ENCODE measurements around the gene TMEM44.

Gene TMEM44

GRCh38 chr3:194570235-194570634, 63.0 kb downstream of the TMEM44 start:
- no peak overlapping the region for H3K27ac ChIP-seq (ENCODE audit: low read length)
- H2AFZ ChIP-seq (ENCODE audit: low read depth, low read length), result no peak overlapping the region
- peak overlapping the region; percentile 61 for H3K4me3 ChIP-seq (ENCODE audit: low read length)
- TF ChIP-seq EZH2phosphoT487 (IDR thresholded peaks at IDR 0.05; ENCODE audit: low read depth) (no peak), CTCF (IDR thresholded peaks at IDR 0.05; ENCODE audit: low read depth, low read length) (no peak)
- H4K20me1 ChIP-seq (ENCODE audit: insufficient read depth, low read length), result no peaks in the 10 kb centered on the region
- H3K79me2 ChIP-seq (ENCODE audit: low read length), result no peaks in the 10 kb centered on the region
- H3K4me2 ChIP-seq (ENCODE audit: low read length), result peak overlapping the region; percentile 71
- H3K36me3 ChIP-seq (replicated peaks; ENCODE audit: low read depth, low read length), result no peaks in the 10 kb centered on the region
- no peaks in the 10 kb centered on the region for H3K9me3 ChIP-seq (ENCODE audit: insufficient read depth, low read length)
- peaks cover 15% of the 10 kb centered on the region for H3K4me1 ChIP-seq (ENCODE audit: low read length)
- peaks cover 23% of the 10 kb centered on the region for H3K27me3 ChIP-seq (ENCODE audit: low read depth, low read length)
- H3K9ac ChIP-seq (ENCODE audit: low read length), result no peak overlapping the region

GRCh38 chr3:194569252-194569651, 64.0 kb downstream of the TMEM44 start:
- no peaks in the 10 kb centered on the region for H3K9me3 ChIP-seq (ENCODE audit: insufficient read depth, low read length)
- H3K4me3 ChIP-seq (ENCODE audit: low read length), result no peak overlapping the region
- no peak overlapping the region for H3K27ac ChIP-seq (ENCODE audit: low read length)
- no peak overlapping the region for H3K9ac ChIP-seq (ENCODE audit: low read length)
- no peaks in the 10 kb centered on the region for H3K36me3 ChIP-seq (replicated peaks; ENCODE audit: low read depth, low read length)
- no peak overlapping the region for H3K4me2 ChIP-seq (ENCODE audit: low read length)
- no peaks in the 10 kb centered on the region for H3K79me2 ChIP-seq (ENCODE audit: low read length)
- H3K4me1 ChIP-seq (ENCODE audit: low read length), result peaks cover 15% of the 10 kb centered on the region
- H3K27me3 ChIP-seq (ENCODE audit: low read depth, low read length), result peaks cover 29% of the 10 kb centered on the region
- H4K20me1 ChIP-seq (ENCODE audit: insufficient read depth, low read length), result no peaks in the 10 kb centered on the region
- no peak overlapping the region for H2AFZ ChIP-seq (ENCODE audit: low read depth, low read length)
- TF ChIP-seq CTCF (IDR thresholded peaks at IDR 0.05; ENCODE audit: low read depth, low read length) (no peak), EZH2phosphoT487 (IDR thresholded peaks at IDR 0.05; ENCODE audit: low read depth) (no peak)

- peaks cover 34% of the 10 kb centered on the region for H3K27me3 ChIP-seq (ENCODE audit: low read depth, low read length)
- no peaks in the 10 kb centered on the region for H3K79me2 ChIP-seq (ENCODE audit: low read length)
- no peak overlapping the region for H3K4me3 ChIP-seq (ENCODE audit: low read length)
- H3K9me3 ChIP-seq (ENCODE audit: insufficient read depth, low read length), result no peaks in the 10 kb centered on the region
- no peaks in the 10 kb centered on the region for H3K36me3 ChIP-seq (replicated peaks; ENCODE audit: low read depth, low read length)
- no peak overlapping the region for H2AFZ ChIP-seq (ENCODE audit: low read depth, low read length)
- no peak overlapping the region for H3K9ac ChIP-seq (ENCODE audit: low read length)
- H3K27ac ChIP-seq (ENCODE audit: low read length), result no peak overlapping the region
- TF ChIP-seq CTCF (IDR thresholded peaks at IDR 0.05; ENCODE audit: low read depth, low read length) (no peak), EZH2phosphoT487 (IDR thresholded peaks at IDR 0.05; ENCODE audit: low read depth) (no peak)
- no peak overlapping the region for H3K4me2 ChIP-seq (ENCODE audit: low read length)
- H3K4me1 ChIP-seq (ENCODE audit: low read length), result peaks cover 9% of the 10 kb centered on the region
- no peaks in the 10 kb centered on the region for H4K20me1 ChIP-seq (ENCODE audit: insufficient read depth, low read length)
Observed at GRCh38 chr3:194565597-194566190, 67.5 kb downstream of the TMEM44 start.

- Histone ChIP-seq H4K20me1 (ENCODE audit: insufficient read depth, low read length) (no peaks in the 10 kb centered on the region), H3K4me3 (ENCODE audit: low read length) (no peak overlapping the region), H2AFZ (ENCODE audit: low read depth, low read length) (no peak overlapping the region), H3K79me2 (ENCODE audit: low read length) (no peaks in the 10 kb centered on the region), H3K4me2 (ENCODE audit: low read length) (no peak overlapping the region), H3K4me1 (ENCODE audit: low read length) (no peaks in the 10 kb centered on the region), H3K36me3 (replicated peaks; ENCODE audit: low read depth, low read length) (no peaks in the 10 kb centered on the region), H3K9ac (ENCODE audit: low read length) (no peak overlapping the region), H3K9me3 (ENCODE audit: insufficient read depth, low read length) (no peaks in the 10 kb centered on the region), H3K27ac (ENCODE audit: low read length) (no peak overlapping the region), H3K27me3 (ENCODE audit: low read depth, low read length) (peaks cover 29% of the 10 kb centered on the region)
- TF ChIP-seq CTCF (IDR thresholded peaks at IDR 0.05; ENCODE audit: low read depth, low read length), result no peak
- TF ChIP-seq EZH2phosphoT487 (IDR thresholded peaks at IDR 0.05; ENCODE audit: low read depth), result no peak
Observed at GRCh38 chr3:194562986-194563385, 70.2 kb downstream of the TMEM44 start.
